ENCODE measurements around the gene SNAPC2.

DNA sequence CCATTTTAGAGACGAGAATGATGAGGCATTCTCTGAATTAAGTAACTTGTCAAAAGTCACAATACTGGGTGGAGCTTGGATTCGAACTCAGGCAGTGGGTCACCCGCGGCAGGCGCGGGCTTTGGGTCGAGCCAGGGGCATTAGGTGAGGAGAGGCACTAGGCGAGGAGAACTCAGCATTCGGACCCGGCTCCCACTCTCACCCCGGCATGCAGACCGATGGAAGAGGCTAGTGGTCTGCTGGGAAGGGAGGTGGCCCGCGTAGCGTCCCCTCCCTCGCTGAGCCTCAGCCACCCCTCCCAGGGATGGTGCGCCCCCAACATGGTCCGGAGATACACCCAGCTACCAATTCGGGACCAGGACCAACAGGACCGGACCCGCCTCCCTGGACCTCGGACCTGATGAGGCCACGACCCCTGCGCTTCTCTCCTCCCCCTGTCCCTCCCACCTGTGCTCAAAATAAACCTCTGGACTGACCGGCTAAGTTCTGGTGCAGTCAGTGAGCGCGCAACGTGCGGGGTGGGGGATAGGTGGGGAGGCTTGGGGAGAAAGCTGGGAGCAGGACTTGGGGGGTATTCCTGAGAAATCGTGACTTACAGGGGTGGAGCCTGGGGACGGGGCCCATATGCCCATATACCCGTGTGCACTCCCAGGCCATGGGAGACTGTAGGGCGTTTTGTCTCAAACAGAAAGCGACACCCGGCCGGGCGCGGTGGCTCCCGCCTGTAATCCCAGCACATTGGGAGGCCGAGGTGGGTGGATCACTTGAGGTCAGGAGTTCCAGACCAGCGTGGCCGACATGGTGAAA, 1.3 kb upstream of the SNAPC2 start:
- TF ChIP-seq RFX5 (IDR thresholded peaks at IDR 0.05; ENCODE audit: low read length): no peak
- TF ChIP-seq, protein P1, sequence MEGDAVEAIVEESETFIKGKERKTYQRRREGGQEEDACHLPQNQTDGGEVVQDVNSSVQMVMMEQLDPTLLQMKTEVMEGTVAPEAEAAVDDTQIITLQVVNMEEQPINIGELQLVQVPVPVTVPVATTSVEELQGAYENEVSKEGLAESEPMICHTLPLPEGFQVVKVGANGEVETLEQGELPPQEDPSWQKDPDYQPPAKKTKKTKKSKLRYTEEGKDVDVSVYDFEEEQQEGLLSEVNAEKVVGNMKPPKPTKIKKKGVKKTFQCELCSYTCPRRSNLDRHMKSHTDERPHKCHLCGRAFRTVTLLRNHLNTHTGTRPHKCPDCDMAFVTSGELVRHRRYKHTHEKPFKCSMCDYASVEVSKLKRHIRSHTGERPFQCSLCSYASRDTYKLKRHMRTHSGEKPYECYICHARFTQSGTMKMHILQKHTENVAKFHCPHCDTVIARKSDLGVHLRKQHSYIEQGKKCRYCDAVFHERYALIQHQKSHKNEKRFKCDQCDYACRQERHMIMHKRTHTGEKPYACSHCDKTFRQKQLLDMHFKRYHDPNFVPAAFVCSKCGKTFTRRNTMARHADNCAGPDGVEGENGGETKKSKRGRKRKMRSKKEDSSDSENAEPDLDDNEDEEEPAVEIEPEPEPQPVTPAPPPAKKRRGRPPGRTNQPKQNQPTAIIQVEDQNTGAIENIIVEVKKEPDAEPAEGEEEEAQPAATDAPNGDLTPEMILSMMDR (IDR thresholded peaks at IDR 0.05): no peak
- TF ChIP-seq EP300 (IDR thresholded peaks at IDR 0.05; ENCODE audit: borderline replicate concordance in 1 of 2, low read depth in 1 of 2, low read length in 1 of 2): no peak
- TF ChIP-seq, protein P2, sequence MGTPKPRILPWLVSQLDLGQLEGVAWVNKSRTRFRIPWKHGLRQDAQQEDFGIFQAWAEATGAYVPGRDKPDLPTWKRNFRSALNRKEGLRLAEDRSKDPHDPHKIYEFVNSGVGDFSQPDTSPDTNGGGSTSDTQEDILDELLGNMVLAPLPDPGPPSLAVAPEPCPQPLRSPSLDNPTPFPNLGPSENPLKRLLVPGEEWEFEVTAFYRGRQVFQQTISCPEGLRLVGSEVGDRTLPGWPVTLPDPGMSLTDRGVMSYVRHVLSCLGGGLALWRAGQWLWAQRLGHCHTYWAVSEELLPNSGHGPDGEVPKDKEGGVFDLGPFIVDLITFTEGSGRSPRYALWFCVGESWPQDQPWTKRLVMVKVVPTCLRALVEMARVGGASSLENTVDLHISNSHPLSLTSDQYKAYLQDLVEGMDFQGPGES (IDR thresholded peaks at IDR 0.05; ENCODE audit: low read depth, low read length): no peak
- TF ChIP-seq, protein P3, sequence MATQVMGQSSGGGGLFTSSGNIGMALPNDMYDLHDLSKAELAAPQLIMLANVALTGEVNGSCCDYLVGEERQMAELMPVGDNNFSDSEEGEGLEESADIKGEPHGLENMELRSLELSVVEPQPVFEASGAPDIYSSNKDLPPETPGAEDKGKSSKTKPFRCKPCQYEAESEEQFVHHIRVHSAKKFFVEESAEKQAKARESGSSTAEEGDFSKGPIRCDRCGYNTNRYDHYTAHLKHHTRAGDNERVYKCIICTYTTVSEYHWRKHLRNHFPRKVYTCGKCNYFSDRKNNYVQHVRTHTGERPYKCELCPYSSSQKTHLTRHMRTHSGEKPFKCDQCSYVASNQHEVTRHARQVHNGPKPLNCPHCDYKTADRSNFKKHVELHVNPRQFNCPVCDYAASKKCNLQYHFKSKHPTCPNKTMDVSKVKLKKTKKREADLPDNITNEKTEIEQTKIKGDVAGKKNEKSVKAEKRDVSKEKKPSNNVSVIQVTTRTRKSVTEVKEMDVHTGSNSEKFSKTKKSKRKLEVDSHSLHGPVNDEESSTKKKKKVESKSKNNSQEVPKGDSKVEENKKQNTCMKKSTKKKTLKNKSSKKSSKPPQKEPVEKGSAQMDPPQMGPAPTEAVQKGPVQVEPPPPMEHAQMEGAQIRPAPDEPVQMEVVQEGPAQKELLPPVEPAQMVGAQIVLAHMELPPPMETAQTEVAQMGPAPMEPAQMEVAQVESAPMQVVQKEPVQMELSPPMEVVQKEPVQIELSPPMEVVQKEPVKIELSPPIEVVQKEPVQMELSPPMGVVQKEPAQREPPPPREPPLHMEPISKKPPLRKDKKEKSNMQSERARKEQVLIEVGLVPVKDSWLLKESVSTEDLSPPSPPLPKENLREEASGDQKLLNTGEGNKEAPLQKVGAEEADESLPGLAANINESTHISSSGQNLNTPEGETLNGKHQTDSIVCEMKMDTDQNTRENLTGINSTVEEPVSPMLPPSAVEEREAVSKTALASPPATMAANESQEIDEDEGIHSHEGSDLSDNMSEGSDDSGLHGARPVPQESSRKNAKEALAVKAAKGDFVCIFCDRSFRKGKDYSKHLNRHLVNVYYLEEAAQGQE (IDR thresholded peaks at IDR 0.05; ENCODE audit: low read depth, low read length): no peak
- TF ChIP-seq, protein P4, sequence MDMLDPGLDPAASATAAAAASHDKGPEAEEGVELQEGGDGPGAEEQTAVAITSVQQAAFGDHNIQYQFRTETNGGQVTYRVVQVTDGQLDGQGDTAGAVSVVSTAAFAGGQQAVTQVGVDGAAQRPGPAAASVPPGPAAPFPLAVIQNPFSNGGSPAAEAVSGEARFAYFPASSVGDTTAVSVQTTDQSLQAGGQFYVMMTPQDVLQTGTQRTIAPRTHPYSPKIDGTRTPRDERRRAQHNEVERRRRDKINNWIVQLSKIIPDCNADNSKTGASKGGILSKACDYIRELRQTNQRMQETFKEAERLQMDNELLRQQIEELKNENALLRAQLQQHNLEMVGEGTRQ (IDR thresholded peaks at IDR 0.05; ENCODE audit: borderline replicate concordance, low read depth, low read length): no peak
